Keratinocyte (primary cell): ENCODE measurements around the gene CTDSPL2.

Experiments used
- CTCF ChIP-seq, 3 experiments: IDR thresholded peaks in 1 of 3; conservative IDR thresholded peaks in 1 of 3; optimal IDR thresholded peaks in 1 of 3; 2 replicates in 2 of 3; 3 replicates in 1 of 3; pipeline versions ENCODE3 to v1.5.1; 2011; ENCODE audit warnings: low read length in 3 of 3, mild to moderate bottlenecking in 3 of 3, moderate library complexity in 2 of 3, control low read depth in 1 of 3, inconsistent platforms in 1 of 3; ENCODE audit not compliant: insufficient read depth in 2 of 3; ENCODE audit errors: extremely low read depth in 1 of 3
- EZH2 ChIP-seq: IDR thresholded peaks from one replicate; pipeline ENCODE4 v1.6.1; 2012; ENCODE audit warnings: inconsistent platforms, mild to moderate bottlenecking, low read length, moderate library complexity

GRCh38 chr15:44427756-44428724 lies 611 bp downstream of the CTDSPL2 start:
- TF ChIP-seq CTCF (optimal IDR thresholded peaks at IDR 0.05 in 1 of 3, IDR thresholded peaks at IDR 0.05 in 1 of 3, conservative IDR thresholded peaks at IDR 0.05 in 1 of 3; ENCODE audit: extremely low read depth in 1 of 3, insufficient read depth in 2 of 3, low read length in 3 of 3) = peak in 2 of 3 experiments; percentile 8 to 22
- TF ChIP-seq EZH2 = no peak
